Activated effector memory CD4-positive, alpha-beta T cell treated with Interleukin-2 at 50 U/mL for 16 hours (primary cell): ENCODE data around the gene RNF19B.
A peak's percentile ranks its signal among the peaks of the same experiment; 100 is the strongest.
"Not testable (repeated sequence)": the region's sequence is repeated elsewhere in the genome, so short reads cannot be mapped to it uniquely, and the experiment has no call there.

Experiments used
- DNase-seq: peaks from one replicate; pipeline ENCODE4 v3.0.0-alpha.2; 2020

RNF19B gene

GRCh38 chr1:32964461-32965250 is at the start of gene RNF19B:
TSS of gene RNF19B (minus strand) at chr1:32964809. CDS start at chr1:32964685, 124 bp downstream.
- peak; percentile 94 for DNase-seq

GRCh38 chr1:33013791-33014190 is 49.2 kb upstream of the RNF19B start:
- no peak for DNase-seq

DNA sequence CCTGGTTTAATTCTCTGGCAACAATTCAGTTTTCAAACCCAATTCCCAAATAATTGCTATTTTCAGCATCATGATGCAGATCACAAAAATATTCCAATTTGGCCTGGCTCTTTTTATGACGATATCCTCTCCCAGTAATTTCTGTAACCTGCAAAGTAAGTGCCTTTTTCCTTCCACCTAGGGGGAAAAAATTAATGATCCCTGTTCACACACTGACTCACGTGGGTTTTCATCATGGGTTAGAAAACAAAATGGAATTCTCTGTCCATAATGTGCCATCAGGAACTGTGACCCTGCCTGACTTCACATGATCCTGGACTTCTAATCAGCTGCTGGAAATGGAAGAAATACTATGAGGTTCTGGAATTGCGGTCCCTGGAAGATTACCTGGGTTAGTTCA is 47.6 kb upstream of the RNF19B start:
- DNase-seq = no peak

DNA sequence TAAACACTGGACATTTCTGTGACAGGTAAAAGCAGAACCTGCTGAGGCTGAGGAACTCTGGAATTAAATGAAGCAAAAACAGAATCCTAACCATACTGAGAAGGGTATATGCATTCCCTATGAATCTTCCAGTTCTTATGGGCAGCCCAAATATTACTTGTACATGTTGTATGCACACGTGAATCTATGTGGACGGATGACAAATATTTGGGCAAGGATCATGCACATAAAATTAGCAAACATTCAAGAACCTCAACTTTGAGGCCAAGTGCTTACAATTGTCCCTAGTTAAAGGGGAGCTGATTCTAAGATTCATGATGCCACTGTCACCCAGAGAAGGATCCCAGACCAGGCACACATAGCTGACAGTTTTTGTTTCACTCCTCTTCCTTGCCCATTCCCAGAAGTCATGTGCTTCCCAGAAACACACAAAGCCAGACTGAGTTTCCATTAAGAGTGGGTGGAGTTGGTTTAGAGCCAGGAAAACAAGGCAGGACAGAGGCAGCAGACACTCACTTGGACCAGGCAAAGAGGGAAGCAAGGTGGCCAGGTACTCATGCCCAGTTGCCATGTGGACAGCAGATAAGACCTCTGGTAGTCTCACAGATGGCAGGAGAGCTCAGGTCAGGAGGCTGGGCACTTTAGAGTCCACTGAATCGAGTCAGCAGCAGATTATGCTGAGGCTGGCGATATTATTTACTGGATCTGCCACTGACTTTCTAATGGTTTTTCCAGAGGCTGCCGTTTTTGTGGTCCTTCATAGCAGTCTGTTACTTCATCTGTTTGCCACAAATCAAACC is 46.5 kb upstream of the RNF19B start:
- DNase-seq = no peak

- DNase-seq = no peak
These were observed 45.0 kb upstream of the RNF19B start for GRCh38 chr1:33009561-33009960.

DNA sequence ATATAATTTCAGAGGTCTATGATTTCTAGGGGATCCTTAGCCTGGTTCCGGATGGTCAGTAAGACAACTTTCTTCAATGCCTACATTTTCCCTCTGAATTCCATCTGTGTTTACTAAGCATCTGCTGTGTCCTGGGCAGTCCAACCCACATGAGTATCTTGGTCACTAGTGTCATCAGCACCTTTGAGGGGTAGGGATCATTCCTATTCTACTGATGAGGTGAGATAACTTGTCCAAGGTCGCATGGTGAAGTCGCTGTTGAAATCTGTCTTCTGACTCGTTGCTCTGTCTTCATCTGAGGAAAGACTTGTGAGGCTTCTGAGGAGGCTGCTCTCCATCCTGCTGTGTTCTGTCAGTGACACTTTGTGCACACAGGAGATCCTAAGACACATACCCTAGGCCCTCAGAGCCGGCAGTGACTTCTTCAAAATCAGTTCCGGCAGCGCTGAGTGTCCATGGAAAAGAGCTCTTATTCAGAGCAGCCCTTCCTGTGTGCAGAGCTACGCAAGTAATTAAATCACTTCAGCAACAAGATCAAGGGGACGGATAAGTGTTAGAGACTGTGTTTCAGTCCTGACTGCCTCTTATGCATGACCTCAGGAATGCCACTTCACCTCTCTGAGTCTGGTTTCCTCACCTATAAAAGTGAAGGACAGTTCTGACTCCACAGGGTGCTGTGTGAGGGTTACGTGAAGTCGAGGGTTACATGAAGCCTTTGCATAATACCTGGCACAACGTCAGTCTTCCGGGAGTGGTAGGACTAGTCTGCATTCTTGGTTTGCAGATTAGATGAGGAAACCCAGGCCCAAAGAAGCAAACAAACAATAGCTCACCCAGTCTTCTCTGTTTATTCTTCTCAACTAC is 43.7 kb upstream of the RNF19B start:
- DNase-seq = no peak

GRCh38 chr1:33007190-33008050 is 42.8 kb upstream of the RNF19B start:
- no peak for DNase-seq

DNA sequence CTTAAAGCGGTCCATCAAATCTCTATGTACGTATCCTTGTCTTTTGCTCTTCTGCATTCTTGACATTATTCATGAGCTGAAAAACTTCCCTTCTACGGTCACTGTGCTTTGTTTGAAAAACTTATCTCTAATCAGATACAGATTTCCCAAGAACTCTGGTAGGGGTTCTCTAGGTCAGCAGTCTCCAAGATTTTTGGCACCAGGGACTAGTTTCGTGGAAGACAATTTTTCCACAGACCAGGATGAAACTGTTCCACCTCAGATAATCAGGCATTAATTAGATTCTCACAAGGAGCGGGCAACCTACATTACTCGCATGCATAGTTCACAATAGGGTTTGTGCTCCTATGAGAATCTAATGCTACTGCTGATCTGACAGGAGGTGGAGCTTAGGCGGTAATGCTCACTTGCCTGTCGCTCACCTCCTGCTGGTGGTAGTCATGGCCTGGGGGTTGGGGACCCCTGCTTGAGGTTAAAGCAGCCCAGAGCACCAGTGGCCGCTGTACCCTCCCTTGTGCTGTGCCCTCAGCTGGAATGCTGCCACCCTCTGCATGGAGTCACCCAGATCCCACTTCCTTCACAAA is 41.3 kb upstream of the RNF19B start:
- DNase-seq = no peak

DNA sequence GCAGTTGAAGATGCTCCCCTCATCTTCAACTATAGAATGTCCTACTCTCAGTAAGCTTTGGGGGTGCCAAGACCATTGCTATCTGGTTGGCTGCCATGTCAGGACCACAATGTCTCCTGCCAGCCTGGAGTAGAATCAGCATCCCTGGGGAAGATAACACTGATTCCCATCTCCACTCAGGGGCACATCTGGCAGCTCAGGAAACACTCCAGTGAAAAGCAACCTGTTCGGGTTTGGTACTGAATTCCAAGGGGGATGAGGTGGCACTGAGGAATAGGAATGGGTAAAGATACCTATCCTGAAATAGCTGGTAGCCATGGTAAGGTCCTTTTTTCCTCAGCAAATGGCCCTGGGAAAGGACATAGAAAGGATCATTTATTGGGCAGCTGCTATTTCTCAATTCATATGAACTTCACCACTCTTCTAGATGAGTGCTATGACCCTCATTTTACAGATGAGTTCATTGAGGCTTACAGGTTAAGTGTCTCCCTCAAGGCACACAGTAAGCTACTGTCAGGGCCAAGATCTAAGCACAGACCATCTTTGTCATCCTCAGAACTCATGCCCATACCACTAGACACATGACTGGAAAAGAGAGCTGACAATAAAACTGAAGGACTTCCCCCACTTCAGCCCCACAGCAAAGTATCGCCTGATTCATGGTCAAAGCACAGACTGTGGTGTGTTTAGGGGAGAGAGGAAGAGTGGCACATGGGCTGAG is 40.7 kb upstream of the RNF19B start:
- no peak for DNase-seq

DNA sequence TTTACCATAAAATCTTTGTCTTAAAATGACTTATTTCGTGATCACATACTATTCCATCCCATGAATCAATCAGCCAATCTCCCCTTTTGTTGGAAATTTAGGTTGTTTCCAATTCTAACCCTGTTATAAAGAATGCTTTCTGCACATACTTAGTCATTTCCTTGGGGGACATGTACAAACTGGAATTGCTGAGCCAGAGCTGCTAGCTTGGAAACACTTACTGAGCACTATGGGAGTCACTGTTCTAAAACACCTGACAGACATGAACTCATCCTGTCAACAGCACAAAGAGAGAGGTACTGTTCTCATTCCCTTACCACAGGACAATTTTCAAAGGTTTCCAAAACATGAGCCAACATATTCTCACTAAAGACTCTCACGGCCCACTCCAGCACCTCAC is 40.0 kb upstream of the RNF19B start:
- DNase-seq = no peak

GRCh38 chr1:33003657-33004056 is 39.0 kb upstream of the RNF19B start:
- no peak for DNase-seq

- no peak for DNase-seq
These were observed 37.4 kb upstream of the RNF19B start for GRCh38 chr1:33002006-33002405.

DNA sequence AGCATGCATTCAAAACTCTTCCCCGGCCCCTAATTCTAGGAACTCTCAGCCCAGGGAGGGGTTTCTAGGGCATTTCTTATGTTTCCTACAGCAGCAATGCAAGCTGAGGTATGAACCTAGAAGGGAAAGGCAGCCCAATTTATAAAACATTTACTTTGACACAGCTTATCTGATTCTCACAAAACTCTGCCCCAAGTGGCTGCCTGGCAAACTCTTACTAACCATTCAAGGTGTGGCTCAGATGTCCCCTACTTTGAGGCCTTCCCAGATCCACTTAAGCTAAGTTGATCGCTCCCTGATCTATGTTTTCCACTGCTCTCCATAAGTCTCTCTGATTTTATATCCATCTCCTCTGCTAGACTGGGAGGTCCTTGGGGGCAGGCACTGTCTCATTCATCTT is 36.7 kb upstream of the RNF19B start:
- DNase-seq = no peak

GRCh38 chr1:33000427-33001026 is 35.9 kb upstream of the RNF19B start:
- no peak for DNase-seq

- DNase-seq = no peak
These were observed 34.4 kb upstream of the RNF19B start for GRCh38 chr1:32998997-32999396.

DNA sequence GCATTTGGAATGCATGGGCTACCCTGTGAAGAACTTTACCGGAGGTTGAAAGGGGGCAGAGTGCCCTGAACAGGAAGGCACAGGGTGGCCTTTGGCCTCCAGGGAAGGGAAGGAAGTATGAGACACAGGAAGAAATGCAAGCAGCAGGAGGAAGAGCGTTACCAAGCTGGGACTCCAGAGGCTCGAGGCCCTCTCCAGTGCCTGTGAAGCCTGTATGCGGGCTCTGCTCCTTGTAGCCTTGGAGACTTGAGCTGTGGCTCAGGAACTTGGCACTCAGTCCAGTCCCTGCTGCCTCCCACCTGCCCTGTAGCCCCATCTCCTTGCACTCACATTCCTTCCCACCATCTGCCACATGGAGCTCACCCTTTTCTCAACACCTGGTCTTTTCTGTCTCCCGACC is 33.5 kb upstream of the RNF19B start:
- no peak for DNase-seq

DNA sequence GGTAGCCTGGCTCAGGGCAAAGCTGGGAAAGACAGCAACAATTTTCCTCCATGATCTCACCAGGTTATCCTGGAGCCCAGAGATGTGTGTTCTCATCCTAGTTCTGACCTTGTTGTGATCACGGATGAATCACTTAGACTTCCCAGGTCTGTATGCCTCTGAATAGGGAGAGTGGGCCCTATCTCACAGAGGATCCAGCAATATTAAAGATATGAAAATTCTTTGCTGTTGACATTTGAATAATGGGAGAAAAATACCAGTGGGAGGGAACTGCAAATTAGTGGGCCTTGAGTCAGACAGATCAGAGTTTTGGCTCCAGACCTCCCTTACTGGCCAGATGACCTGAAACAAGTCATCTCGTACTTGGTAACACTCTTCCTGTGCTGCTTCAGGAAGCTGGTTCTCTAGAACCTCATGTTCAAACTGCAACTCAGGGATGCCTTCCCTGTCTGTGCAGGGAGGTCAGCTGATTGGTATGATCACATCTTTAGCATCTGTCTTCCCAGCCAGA is 32.8 kb upstream of the RNF19B start:
- no peak for DNase-seq

- not testable (repeated sequence) for DNase-seq
These were observed 28.7 kb upstream of the RNF19B start for GRCh38 chr1:32993324-32993636.

DNA sequence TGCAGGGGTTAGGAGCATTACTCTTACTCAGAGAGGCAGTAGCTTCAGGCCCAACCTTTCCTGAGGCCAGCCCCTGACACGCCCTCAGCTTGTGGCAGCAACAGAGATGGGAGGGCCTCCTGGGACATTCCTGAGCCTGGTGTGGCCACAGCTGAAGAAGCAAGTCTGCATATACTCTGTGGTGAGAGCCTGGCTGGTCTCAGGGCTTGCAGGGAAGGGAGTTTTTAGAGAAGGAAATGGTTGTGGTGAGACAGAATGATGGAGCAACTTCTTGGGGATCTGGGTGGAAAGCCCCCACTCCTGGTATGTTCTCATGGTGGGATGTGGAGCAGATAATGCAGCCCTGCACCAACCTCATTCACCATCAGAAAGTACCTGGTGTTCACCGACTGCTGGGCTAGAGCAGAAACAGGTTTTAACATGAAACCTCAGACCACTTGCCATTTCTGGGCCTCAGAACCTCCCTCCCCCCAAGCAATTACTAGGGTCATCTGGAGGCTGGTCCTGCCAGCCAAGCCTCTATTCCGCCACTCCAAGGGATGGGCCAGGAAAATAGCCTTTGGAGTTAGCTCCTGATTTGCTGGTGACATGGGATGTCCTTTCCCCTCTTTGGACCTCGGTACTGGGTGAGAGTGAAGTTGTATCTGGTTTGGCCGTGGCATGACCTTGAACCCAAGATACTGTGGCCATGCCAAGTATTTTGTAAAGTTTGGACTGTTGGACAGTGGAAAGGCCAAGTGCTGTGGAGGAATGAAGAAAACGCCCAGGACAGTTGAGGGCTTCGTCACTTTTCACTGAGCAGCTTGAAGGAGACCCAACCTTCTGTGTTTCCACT is 28.1 kb upstream of the RNF19B start:
- peak; percentile 15 for DNase-seq
